HepG2 (cell line): ENCODE measurements around the gene REM2.

Source experiments
- MED8 ChIP-seq: sonication (generic); formaldehyde crosslinking; IDR thresholded peaks from 2 replicates; pipeline ENCODE4 v1.8.1; 2023; ENCODE audit warnings: mild to moderate bottlenecking, missing genetic modification reagents; ENCODE audit not compliant: insufficient replicate concordance
- MTA1 ChIP-seq: sonication (generic); formaldehyde crosslinking; IDR thresholded peaks from 2 replicates; pipeline ENCODE4 v1.4.0; 2020; ENCODE audit warnings: missing genetic modification reagents, mild to moderate bottlenecking, borderline replicate concordance
- SIN3A ChIP-seq: IDR thresholded peaks from 2 replicates; pipeline ENCODE4 v1.6.1; 2011; ENCODE audit warnings: low read depth, mild to moderate bottlenecking, control low read depth, low read length, borderline replicate concordance

GRCh38 chr14:22838631-22839041, 44.4 kb upstream of the REM2 start:
- TF ChIP-seq MED8 (CRISPR knock-in tag), result no peak
- no peak for TF ChIP-seq MTA1
- TF ChIP-seq SIN3A, result no peak
